Measurements from ENCODE around the gene FRY.
"Not testable (repeated sequence)": the region's sequence is repeated elsewhere in the genome, so short reads cannot be mapped to it uniquely, and the experiment has no call there.

FRY gene
- long read RNA-seq, partial matches to known transcripts: 14 of 23 reads
- long read RNA-seq, other reads (novel, unspliced or antisense): 9 of 23 reads

DNA sequence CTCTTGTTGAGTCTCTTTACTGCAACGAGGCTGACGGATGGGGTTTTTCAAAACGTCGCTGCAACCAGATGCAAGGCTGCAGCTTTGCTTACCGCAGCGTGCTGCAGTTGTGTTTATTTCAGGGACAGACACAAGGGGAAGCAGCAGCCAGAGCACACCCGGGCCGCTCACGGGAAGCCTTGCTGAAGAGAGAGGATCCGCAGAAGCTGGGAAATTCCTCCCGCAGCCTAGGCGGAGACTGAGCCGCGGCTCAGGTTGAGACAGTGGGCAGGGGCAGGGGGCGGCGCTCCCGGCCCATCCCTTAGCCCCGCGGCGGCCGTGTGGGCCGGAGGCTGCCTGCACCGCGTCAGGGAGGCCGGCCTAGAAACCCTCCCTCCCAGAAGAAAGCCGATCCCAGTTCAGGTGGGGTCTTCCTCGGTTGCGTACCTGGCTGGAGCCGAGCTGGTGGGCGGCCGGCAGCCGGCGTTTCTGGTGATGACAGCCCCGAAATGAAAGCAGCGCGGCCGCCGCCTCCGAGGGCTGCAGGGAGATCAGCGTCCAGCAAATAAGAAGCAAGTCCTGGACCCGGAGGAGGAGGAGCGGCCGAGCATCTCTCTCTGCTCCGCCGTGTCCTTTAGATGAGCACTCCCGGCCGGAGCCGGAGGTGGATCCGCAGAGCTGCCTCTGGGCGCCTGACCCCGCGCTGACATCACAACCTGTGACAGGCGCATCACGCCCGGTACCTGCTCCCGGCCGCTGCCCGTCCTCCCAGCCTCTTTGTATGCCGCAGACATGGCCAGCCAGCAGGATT is at the start of gene FRY:
Gene FRY, plus strand, starts transcription at position 750 of the 790 bp plus-strand sequence. Its CDS starts 22 bp downstream, at position 772.
- TF ChIP-seq POLR2AphosphoS5 (IDR thresholded peaks at IDR 0.05; ENCODE audit: low read depth): peak; percentile 74
- TF ChIP-seq, protein P1, sequence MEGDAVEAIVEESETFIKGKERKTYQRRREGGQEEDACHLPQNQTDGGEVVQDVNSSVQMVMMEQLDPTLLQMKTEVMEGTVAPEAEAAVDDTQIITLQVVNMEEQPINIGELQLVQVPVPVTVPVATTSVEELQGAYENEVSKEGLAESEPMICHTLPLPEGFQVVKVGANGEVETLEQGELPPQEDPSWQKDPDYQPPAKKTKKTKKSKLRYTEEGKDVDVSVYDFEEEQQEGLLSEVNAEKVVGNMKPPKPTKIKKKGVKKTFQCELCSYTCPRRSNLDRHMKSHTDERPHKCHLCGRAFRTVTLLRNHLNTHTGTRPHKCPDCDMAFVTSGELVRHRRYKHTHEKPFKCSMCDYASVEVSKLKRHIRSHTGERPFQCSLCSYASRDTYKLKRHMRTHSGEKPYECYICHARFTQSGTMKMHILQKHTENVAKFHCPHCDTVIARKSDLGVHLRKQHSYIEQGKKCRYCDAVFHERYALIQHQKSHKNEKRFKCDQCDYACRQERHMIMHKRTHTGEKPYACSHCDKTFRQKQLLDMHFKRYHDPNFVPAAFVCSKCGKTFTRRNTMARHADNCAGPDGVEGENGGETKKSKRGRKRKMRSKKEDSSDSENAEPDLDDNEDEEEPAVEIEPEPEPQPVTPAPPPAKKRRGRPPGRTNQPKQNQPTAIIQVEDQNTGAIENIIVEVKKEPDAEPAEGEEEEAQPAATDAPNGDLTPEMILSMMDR (IDR thresholded peaks at IDR 0.05; ENCODE audit: insufficient read depth, low read length): no peak
- TF ChIP-seq SPI1 (IDR thresholded peaks at IDR 0.05; ENCODE audit: borderline replicate concordance, low read depth): peak; percentile 8; the same call in 1 of the 2 replicates
- Histone ChIP-seq H3K4me3 (replicated peaks; ENCODE audit: insufficient read depth, low read length) (peak within 1 kb of the TSS; percentile 85), H3K27me3 (ENCODE audit: insufficient read depth, poor library complexity, severe bottlenecking) (no peaks in the 10 kb centered on the region), H3K27ac (replicated peaks) (peak within 1 kb of the TSS; percentile 85)
- peak in 1 of 2 experiments; percentile 87 for DNase-seq (ENCODE audit: low read depth in 1 of 2, low spot score in 1 of 2)

DNA sequence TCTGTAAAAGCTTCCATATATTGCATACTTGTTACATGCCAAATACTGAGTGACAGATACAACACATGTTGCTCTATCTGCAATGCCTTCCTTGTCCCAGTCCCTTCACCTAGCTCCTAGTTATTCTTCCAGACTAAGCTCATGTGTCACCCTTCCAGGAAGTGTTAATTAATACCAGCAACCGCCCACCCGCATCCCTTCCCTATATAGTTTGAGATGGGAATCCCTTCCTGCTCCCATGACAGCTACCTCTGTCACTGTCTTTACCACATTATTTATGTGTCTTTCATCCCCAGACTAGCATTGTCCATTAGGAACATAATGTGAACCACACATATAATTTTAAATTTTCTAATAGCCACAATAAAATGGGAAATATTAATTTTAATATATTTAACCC is 49.5 kb upstream of the FRY start:
- no peaks in the 10 kb centered on the region for H3K27me3 ChIP-seq (ENCODE audit: insufficient read depth, poor library complexity, severe bottlenecking)
- TF ChIP-seq, protein P2, sequence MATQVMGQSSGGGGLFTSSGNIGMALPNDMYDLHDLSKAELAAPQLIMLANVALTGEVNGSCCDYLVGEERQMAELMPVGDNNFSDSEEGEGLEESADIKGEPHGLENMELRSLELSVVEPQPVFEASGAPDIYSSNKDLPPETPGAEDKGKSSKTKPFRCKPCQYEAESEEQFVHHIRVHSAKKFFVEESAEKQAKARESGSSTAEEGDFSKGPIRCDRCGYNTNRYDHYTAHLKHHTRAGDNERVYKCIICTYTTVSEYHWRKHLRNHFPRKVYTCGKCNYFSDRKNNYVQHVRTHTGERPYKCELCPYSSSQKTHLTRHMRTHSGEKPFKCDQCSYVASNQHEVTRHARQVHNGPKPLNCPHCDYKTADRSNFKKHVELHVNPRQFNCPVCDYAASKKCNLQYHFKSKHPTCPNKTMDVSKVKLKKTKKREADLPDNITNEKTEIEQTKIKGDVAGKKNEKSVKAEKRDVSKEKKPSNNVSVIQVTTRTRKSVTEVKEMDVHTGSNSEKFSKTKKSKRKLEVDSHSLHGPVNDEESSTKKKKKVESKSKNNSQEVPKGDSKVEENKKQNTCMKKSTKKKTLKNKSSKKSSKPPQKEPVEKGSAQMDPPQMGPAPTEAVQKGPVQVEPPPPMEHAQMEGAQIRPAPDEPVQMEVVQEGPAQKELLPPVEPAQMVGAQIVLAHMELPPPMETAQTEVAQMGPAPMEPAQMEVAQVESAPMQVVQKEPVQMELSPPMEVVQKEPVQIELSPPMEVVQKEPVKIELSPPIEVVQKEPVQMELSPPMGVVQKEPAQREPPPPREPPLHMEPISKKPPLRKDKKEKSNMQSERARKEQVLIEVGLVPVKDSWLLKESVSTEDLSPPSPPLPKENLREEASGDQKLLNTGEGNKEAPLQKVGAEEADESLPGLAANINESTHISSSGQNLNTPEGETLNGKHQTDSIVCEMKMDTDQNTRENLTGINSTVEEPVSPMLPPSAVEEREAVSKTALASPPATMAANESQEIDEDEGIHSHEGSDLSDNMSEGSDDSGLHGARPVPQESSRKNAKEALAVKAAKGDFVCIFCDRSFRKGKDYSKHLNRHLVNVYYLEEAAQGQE (IDR thresholded peaks at IDR 0.05; ENCODE audit: insufficient replicate concordance, low read depth): no peak
- no peak for TF ChIP-seq GABPA (IDR thresholded peaks at IDR 0.05; ENCODE audit: low read depth)
- TF ChIP-seq SPI1 (IDR thresholded peaks at IDR 0.05; ENCODE audit: borderline replicate concordance, low read depth): no peak
- TF ChIP-seq, protein P1 (IDR thresholded peaks at IDR 0.05; ENCODE audit: insufficient read depth, low read length): no peak
- no peak for TF ChIP-seq POLR2AphosphoS5 (IDR thresholded peaks at IDR 0.05; ENCODE audit: low read depth)
- H3K27ac ChIP-seq (replicated peaks): no peak overlapping the region
- DNase-seq (ENCODE audit: low read depth in 1 of 2, low spot score in 1 of 2): no peak
- H3K4me3 ChIP-seq (replicated peaks; ENCODE audit: insufficient read depth, low read length): no peak overlapping the region

DNA sequence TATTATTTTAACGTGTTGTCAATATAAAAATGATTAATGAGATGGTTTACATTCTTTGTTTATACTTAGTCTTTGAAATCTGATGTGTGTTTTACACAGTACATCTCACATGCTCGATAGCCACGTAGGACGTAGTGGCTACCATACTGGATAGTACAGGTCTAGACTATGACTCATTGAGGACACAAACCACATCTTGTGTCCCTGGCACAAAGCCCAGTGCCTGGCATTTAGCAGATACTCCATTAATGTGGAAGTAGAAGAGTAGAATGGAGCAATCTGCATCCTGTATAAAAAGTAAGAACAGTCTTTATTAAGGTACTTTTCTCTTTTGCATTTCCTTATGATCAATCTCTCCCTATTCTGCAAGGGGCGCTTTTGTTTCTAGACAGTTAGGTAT is 49.0 kb upstream of the FRY start:
- TF ChIP-seq, protein P2 (IDR thresholded peaks at IDR 0.05; ENCODE audit: insufficient replicate concordance, low read depth): no peak
- TF ChIP-seq POLR2AphosphoS5 (IDR thresholded peaks at IDR 0.05; ENCODE audit: low read depth) (peak; percentile 79), SPI1 (IDR thresholded peaks at IDR 0.05; ENCODE audit: borderline replicate concordance, low read depth) (peak; percentile 20; the same call in 1 of the 2 replicates)
- TF ChIP-seq, protein P1 (IDR thresholded peaks at IDR 0.05; ENCODE audit: insufficient read depth, low read length): no peak
- DNase-seq (ENCODE audit: low read depth in 1 of 2, low spot score in 1 of 2): peak; percentile 85 to 98
- Histone ChIP-seq H3K27me3 (ENCODE audit: insufficient read depth, poor library complexity, severe bottlenecking) (no peaks in the 10 kb centered on the region), H3K4me3 (replicated peaks; ENCODE audit: insufficient read depth, low read length) (no peak overlapping the region), H3K27ac (replicated peaks) (no peak overlapping the region)

DNA sequence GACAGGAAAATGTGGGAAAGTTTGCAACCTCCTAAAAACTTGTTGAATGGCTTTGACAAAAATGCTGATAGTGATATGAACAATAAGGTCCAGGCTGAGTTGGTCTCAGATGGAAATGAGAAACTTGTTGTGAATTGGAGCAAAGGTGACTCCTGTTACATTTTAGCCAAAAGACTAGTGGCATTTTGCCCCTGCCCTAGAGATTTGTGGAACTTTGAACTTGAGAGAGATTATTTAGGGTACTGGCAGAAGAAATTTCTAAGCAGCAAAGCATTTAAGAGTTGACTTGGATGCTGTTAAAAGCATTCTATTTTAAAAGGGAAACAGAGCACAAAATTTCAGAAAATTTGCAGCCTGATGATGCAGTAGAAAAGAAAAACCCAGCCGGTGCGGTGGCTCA is 47.9 kb upstream of the FRY start:
- H3K27me3 ChIP-seq (ENCODE audit: insufficient read depth, poor library complexity, severe bottlenecking); H3K4me3 ChIP-seq (replicated peaks; ENCODE audit: insufficient read depth, low read length); DNase-seq (ENCODE audit: low read depth in 1 of 2, low spot score in 1 of 2): not testable (repeated sequence)

DNA sequence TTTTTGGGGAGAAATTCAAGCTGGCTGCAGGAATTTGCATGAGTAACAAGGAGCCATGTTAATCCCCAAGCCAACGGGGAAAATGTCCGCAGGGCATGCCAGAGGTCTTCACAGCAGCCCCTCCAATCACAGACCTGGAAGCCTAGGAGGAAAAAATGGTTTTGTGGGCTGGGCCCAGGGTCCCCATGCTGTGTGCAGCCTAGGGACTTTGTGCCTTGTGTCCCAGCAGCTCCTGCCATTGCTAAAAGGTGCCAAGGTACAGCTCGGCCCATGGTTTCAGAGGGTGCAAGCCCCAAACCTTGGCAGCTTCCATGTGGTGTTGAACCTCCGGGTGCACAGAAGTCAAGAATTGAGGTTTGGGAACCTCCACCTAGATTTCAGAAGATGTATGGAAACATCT is 47.2 kb upstream of the FRY start:
- not testable (repeated sequence) for H3K4me3 ChIP-seq (replicated peaks; ENCODE audit: insufficient read depth, low read length); DNase-seq (ENCODE audit: low read depth in 1 of 2, low spot score in 1 of 2); H3K27ac ChIP-seq (replicated peaks); H3K27me3 ChIP-seq (ENCODE audit: insufficient read depth, poor library complexity, severe bottlenecking)

More for the DNA sequence above, 47.9 kb upstream of the FRY start:
- not testable (repeated sequence) for H3K27ac ChIP-seq (replicated peaks)

Data from HL-60 (cell line).